ENCODE measurements around the gene CNOT11.
"Not testable (repeated sequence)": the region's sequence is repeated elsewhere in the genome, so short reads cannot be mapped to it uniquely, and the experiment has no call there.

The CNOT11 gene

DNA sequence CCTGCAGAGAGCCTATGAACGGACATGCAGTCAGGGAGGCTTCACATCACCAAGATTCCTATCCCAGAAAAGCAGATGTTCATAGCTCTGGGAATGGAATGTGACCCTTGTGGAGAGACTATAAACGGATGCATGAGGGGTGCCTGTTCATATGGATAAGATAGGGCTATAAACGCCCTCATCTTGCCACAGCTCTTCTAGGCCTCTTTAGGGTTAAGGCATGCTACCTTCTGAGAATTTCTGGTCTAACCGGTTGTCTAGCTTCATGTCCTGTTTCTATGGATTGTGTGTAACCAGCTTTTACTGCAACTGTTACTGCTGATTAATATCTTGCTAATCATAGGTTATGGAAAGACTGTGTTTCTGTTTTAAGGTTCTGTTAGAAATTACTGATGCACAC lies 8.3 kb upstream of the CNOT11 start:
- H3K27ac ChIP-seq, H3K4me3 ChIP-seq: not testable (repeated sequence)

DNA sequence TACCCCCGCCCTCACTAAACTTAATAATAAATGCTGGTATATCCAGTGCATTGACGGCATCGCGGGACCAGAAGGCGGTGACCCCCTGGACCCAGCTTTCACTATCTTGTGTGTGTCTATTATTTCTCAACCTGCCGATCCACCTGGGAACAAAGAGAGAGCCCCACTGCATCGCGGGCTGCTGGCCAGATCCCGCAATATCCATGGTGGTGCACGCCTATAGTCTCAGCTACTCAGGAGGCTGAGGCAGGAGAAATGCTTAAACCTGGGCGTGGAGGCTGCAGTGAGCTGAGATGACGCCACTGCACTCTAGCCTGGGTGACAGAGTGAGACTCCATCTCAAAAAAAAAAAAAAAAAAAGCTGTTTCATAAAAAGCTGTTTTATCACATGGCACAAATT lies 7.8 kb upstream of the CNOT11 start:
- H3K27ac ChIP-seq, H3K4me3 ChIP-seq: not testable (repeated sequence)

DNA sequence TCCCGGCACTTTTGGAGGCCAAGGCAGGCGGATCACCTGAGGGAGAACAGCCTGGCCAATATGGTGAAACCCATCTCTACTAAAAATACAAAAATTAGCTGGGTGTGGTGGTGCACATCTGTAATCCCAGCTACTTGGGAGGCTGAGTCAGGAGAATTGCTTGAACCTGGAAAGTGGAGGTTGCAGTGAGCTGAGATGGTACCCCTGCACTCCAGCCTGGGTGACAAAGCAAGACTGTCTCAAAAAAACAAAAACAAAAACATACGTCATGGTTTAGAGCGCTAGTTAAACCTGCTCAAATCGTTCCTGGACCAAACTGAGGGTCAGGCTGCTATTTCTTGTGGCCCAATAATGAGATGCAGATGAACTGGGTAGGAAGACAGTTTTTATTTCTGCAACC lies 7.2 kb upstream of the CNOT11 start:
- H3K4me3 ChIP-seq, H3K27ac ChIP-seq: not testable (repeated sequence)

DNA sequence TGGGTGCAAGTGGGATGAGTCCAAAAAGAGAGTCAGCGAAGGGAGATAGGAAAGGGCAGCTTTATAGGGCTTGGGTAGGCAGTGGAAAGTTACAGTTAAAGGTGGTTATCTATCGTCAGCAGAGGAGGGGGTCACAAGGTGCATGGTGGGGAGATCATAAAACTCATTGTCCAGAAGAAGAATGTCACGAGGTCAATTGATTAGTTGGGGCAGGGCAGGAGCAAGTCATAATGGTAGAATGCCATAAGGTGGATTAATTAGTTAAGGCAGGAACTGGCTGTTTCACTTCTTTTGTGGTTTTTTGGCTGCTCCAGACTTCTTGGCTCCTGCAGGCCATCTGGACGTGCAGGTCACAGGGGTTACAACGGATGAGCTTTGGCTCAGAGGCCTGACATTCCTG lies 3.9 kb upstream of the CNOT11 start:
- not testable (repeated sequence) for H3K27ac ChIP-seq, H3K4me3 ChIP-seq

DNA sequence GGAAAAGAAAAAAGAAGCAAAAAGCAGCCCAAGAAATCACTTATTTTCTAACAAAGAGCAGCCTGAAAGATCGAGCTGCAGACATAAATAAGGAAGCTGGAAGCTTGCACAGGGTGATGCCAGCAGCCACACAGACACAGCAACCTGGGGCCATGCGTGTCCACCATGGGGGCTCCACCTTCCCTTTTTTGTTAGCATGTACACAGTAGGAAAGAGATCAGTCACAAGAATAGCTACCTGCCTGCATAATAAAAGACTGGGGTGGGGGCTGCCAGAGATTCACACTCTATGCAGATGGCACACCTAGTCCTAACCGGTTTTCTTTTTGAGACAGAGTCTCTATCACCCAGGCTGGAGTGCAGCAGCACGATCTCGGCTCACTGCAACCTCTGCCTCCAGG lies 2.9 kb upstream of the CNOT11 start:
- Histone ChIP-seq H3K4me3 (no peak overlapping the region), H3K27ac (no peak overlapping the region)

DNA sequence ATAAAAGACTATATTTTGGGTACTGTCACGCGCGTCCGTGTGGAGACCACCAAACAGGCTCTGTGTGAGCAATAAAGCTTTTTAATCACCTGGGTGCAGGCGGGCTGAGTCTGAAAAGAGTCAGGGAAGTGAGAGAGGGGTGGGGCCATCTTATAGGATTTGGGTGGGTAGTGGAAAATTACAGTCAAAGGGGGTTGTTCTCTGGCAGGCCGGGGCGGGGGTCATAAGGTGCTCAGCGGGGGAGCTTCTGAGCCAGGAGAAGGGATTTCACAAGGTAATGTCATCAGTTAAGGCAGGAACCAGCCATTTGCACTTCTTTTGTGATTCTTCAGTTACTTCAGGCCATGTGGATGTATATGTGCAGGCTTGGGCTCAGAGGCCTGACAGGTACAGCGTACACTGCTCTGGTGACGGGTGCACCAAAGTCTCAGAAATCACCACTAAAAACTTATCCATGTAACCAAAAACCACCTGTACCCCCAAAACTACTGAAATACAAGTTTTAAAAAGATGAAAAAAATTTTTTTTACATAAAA lies 1.4 kb upstream of the CNOT11 start:
- peak overlapping the region in 2 of 21 experiments; percentile 99 for H3K27ac ChIP-seq
- not testable (repeated sequence) for H3K4me3 ChIP-seq

DNA sequence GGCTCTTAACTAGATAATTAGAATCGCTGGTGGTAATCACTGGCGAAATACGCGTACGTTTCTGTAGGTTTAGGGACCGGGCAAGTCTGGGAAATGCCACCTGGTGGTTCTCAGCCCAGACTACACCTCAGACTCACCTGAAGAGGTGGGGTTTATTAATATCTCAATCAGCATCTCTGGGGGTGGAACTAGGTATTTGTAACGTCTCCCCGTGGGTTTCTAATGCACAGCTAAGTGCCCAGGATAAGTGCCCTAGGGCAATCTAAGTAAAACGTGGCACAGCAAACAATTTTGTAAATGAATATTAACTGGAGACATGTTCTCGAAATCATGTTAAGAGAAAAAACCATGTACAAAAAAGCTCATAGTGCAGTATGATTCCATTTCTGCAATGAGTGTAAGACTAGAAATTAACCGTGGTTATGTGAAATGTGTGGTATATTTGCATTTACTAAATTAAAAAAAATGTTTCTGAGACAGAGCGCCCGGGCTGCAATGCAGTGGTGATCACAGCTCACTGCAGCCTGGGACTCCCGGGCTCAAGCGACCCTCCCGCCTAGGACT lies 760 bp upstream of the CNOT11 start:
- Histone ChIP-seq H3K4me3 (peak overlapping the region; percentile 87 to 100 (median 95)), H3K27ac (peak overlapping the region in 20 of 21 experiments; percentile 62 to 99 (median 98))

DNA sequence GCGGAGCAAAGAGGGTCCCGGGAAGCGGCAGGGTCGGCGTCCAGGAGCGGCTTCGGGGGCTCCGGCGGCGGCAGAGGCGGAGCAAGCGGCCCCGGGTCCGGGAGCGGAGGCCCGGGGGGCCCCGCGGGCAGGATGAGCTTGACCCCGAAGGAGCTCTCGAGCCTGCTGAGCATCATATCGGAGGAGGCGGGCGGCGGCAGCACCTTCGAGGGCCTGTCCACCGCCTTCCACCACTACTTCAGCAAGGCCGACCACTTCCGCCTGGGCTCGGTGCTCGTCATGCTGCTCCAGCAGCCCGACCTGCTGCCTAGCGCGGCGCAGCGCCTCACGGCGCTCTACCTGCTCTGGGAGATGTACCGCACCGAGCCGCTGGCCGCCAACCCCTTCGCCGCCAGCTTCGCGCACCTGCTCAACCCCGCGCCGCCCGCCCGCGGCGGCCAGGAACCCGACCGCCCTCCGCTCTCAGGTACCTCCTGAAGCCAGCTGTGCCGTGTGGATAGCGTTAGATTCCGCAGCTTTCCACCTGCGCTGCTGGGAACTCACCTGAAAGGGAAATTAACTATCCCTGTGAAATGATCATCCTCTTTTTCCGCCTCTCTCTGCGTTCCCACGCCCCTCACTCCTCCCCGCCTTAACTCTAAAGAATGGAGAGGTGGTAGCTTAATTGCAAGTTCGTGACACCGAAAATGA lies 472 bp downstream of the CNOT11 start:
- Histone ChIP-seq H3K4me3 (peak overlapping the region; percentile 87 to 100 (median 95)), H3K27ac (peak overlapping the region; percentile 92 to 99 (median 98))

DNA sequence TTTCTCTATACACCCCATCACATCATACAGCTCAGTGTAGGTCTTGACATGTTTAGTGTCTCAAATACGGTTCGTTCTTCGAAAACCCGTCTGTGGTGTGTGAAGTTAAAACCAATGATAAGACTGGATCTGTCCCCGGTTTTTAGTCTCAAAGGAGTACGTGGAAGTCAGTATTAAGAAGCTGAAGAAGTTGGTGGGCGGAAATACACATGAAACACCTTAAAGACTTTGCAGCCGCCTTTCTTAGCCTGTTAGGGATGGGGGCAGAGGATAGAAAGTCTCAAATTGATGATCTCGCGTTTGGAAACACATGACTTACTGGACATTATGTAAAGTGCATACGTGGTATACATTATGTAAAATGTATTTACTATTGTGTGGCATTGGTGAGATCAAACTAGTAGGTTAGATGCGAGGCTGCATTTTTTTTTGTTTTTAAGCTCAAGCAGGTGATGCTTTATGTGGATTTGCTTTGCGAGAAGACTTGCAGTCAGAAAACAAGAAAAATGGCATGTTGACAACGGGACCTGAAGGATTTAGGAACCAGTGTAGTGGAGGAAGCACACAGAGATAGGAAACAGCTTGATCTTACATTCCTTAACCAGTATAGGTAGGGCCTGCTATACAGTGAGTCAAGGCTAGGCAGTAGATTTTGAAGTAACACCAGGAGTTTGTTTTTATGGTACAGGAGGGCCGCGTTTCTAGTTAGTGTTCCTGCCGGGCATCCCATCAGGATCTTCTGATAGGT lies 1.2 kb downstream of the CNOT11 start:
- peak overlapping the region; percentile 87 to 100 (median 95) for H3K4me3 ChIP-seq
- peak overlapping the region in 19 of 21 experiments; percentile 95 to 99 (median 98) for H3K27ac ChIP-seq

DNA sequence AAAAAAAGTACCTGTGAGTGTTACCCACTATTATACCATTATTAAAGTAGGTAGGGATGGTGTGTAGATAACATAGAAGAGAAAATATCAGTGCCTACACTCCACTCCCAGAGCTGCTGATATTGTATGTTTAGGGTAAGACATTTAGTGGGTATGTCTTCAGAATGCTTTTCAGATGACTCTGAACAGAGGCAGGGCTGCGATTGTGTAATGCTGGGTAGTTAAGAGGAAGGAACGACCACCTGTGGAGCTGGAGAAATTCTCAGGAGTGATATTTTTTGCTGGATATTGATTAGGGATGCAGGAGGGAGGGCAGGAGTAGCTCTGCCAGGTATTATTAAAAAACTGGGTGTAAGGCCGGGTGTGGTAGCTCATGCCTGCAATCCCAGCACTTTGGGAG lies 2.8 kb downstream of the CNOT11 start:
- Histone ChIP-seq H3K27ac (no peak overlapping the region), H3K4me3 (no peak overlapping the region)

DNA sequence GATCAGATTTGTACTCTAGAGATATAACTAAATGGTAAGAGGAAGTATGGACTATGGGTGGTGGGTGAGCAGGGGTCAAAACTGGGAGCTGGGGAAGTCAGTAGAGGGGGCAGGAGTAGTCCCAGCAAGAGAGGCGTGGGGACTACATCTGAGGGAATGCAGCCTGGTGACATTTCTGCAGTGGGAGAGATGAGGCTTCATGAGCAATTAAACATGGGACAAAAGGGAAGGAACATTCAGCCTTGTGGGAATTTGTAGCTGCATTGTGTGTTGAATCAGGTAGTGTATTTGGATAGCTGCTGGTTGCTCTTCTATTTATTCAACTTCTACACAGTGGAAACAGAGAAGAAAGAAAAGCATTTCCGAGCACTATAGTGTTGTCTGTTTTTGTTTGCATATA lies 3.6 kb downstream of the CNOT11 start:
- Histone ChIP-seq H3K4me3 (no peak overlapping the region), H3K27ac (peak overlapping the region in 1 of 21 experiments; percentile 18)

DNA sequence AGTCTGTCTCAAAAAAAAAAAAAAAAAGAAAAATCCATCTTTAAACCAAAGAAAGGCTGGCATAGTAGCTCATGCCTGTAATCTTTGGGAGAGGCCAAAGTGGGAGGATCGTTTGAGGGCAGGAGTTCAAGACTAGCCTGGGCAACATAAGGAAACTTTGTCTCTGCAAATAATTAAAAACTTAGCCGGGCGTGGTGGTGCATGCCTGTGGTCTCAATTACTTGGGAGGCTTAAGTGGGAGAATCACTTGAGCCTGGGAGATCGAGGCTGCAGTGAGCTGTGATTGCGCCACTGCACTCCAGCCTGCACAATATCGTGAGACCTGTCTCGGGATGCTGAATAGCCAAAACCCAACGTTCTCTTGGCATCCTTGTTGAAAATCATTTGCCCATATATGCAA lies 6.1 kb downstream of the CNOT11 start:
- no peak overlapping the region for H3K27ac ChIP-seq
- H3K4me3 ChIP-seq: no peak overlapping the region

DNA sequence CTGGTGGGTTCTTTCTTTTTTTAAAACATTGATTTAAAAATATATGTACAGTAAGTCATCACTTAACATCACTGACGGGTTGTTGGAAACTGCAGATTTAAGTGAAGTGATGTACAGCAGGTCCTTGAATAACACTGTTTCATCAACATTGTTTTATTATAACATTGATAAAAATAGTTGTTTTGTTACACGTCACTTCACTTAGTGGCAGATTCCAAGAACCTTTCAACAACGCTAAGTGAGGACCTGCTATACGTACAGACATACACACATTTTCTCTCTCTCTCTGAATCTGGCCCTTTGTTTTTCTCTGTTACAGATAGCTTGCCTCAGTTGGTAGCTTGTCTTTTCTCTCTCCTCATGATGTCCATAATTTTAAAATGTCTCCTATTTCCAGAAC lies 9.5 kb downstream of the CNOT11 start:
- Histone ChIP-seq H3K4me3 (no peak overlapping the region), H3K27ac (no peak overlapping the region)

DNA sequence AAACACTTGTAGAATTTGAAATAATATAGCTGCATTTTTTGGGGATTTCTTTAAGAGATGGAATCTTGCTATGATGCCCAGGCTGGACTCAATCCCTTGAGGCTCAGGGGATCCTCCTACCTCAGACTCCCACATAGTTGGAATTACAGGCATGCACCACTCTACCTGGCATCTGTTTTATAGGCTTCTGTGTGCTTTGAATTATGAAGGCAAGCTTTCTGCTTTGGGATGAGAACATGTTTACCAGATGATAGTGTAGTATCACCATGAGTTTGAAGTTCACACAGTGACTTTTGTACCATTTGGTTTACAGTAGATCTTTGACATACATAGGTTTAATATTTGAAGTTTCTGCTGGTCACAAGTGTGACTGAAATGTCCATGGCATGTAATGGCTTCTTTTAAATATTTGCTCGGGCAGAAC lies 10.7 kb downstream of the CNOT11 start:
- H3K4me3 ChIP-seq: no peak overlapping the region
- no peak overlapping the region for H3K27ac ChIP-seq

DNA sequence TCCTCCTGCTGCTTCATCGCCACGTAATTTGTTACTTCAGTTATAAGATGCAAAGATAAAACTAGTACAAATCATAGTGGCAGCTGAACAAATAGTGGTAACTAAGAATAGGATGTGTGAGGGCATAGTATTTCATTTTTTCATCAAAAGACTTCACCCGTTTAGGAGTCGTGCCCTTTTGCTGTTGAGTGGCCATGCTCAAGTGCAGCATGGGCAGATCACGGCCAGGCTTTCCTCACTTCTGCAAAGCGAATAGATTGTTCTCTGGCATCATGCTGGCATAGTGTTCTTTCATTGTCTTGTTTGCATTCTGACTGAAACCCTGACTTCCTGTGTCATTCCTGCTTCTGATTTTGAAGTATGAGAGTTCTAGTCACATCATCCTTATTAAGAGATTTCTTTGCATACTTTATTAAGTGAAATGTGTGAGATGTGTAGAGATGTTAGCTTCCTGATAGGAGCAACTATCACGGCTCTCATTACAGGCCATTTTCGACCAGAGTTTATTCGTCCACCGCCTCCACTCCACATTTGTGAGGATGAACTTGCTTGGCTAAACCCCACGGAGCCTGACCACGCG lies 11.8 kb downstream of the CNOT11 start:
- Histone ChIP-seq H3K27ac (no peak overlapping the region), H3K4me3 (no peak overlapping the region)

DNA sequence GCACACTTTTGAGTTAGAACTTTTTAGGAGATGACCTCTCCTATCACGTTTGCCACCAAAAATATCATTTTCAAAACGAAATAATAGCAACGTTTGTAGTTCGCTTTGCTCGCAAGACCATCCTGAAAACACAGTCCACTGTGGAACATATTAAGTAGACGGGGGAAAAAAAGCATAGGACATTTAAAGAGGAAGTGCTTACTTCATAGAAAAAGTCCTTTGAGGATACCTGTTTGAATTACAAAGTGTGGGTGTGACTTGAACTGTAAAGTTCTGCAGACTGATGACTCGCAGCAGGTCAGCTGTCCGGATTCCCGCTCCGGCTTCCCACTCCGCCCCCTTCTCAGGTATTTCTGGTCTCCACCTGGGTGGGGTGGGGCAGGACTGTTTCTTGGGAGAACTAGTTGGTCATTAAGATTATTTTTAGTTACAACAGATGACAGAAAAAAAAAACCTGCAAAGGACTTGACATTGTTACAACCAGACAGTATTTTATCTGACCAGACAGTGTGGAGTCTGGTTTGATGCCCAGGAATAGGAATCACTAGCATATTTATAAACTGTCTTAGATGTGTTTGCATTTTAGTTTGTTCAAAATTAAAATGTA lies 13.3 kb downstream of the CNOT11 start:
- Histone ChIP-seq H3K27ac (no peak overlapping the region), H3K4me3 (no peak overlapping the region)

DNA sequence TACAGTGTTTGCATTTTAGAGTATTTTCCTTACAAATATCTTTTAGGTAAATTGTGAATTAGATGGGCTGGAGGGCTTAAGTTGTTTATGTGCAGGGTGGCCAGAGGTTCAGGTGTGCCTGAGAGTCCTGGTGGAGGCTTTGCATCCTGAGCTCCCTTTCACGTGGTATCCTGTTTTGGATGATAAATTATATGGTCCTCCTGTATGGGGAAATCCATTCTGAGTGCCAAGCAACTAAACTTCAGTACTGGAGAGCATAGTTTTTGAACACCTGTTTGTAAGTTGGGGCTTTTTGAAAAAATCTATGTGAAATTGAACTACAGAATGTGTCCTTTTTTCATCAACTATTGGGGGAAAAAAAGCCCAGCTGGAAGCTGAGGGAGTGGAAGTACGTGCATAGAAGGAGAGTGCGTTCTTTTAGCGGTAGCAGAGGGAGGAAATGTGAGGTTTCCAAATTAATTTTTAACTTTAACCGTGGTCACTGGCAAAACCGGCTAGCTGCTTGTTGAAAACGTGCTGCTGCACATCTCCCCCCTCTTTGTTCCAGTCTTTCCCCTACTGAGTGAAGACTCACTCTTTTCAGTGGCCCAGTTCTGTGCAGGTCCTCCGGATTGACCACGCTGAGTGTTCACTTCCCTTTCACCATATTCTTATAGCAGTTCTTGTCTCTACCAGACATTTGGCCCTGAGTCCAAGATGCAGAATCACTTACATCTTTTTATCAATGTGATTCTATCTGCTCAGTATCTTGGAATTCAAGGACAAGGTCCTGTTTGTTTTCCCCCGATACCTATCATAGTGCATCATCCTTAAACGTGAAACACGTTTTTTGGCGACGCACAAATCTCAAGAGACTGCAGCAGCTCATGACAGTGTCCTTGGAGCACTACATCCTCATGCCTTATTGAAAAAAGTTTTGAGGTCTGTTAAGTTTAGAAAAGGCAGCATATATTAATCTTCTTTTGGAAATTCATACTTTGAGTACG lies 15.3 kb downstream of the CNOT11 start:
- H3K4me3 ChIP-seq: no peak overlapping the region
- H3K27ac ChIP-seq: peak overlapping the region in 1 of 21 experiments; percentile 2

DNA sequence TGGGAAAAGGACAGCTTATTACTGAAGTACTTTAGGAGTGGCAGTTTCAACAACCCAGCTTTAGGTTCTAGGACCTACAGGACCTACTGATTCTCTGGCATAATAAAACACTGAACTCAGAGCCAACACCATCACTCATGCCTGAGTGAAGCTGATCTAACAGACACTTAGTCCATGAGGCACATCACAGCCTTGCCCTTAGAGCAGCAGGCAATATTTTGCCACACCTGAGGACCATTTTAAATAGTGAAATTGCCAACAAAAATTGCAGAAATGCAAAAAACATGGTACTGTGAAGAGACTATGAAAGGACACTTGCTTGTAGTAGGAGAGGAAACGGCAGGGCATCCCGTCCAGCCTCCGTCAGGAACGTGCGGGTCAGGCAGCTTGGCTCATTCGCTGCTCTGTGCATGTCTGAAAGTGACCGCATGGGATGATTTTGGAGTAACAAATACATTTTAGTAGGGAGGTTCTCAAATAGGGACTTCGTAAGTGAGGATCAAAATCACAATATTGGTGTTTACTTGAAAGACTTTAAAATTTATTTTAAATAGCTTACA lies 18.1 kb downstream of the CNOT11 start:
- Histone ChIP-seq H3K27ac (no peak overlapping the region), H3K4me3 (no peak overlapping the region)
